ENCODE data around the gene WDR72. TPM values are rescaled to one million over a fixed set of nuclear protein-coding genes. Genes with fewer than 3 reads are reported as not detected.

The WDR72 gene
- total and polyA plus RNA-seq, 2 experiments from 2014 or later = 0.99 to 1.9 TPM

DNA sequence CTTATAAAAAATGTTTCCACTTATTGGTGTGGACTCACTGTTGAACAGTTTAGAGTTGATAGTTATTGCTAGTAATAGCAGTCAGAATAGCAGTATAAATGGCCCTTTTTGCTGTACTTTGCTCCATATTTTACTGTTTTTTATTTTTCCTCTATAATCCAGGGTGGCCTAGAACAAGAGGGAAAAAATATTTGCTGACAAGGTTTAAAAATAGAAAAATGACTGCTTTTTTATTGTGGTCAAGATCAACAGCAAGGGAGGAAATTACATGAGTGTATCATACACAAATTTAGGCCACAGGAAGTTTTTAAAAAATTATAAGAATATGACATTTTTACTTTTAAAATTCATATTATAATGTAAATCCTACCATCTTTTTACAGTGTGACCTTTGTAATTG, 269.1 kb downstream of the WDR72 start (continued):
- TF ChIP-seq, protein P1, sequence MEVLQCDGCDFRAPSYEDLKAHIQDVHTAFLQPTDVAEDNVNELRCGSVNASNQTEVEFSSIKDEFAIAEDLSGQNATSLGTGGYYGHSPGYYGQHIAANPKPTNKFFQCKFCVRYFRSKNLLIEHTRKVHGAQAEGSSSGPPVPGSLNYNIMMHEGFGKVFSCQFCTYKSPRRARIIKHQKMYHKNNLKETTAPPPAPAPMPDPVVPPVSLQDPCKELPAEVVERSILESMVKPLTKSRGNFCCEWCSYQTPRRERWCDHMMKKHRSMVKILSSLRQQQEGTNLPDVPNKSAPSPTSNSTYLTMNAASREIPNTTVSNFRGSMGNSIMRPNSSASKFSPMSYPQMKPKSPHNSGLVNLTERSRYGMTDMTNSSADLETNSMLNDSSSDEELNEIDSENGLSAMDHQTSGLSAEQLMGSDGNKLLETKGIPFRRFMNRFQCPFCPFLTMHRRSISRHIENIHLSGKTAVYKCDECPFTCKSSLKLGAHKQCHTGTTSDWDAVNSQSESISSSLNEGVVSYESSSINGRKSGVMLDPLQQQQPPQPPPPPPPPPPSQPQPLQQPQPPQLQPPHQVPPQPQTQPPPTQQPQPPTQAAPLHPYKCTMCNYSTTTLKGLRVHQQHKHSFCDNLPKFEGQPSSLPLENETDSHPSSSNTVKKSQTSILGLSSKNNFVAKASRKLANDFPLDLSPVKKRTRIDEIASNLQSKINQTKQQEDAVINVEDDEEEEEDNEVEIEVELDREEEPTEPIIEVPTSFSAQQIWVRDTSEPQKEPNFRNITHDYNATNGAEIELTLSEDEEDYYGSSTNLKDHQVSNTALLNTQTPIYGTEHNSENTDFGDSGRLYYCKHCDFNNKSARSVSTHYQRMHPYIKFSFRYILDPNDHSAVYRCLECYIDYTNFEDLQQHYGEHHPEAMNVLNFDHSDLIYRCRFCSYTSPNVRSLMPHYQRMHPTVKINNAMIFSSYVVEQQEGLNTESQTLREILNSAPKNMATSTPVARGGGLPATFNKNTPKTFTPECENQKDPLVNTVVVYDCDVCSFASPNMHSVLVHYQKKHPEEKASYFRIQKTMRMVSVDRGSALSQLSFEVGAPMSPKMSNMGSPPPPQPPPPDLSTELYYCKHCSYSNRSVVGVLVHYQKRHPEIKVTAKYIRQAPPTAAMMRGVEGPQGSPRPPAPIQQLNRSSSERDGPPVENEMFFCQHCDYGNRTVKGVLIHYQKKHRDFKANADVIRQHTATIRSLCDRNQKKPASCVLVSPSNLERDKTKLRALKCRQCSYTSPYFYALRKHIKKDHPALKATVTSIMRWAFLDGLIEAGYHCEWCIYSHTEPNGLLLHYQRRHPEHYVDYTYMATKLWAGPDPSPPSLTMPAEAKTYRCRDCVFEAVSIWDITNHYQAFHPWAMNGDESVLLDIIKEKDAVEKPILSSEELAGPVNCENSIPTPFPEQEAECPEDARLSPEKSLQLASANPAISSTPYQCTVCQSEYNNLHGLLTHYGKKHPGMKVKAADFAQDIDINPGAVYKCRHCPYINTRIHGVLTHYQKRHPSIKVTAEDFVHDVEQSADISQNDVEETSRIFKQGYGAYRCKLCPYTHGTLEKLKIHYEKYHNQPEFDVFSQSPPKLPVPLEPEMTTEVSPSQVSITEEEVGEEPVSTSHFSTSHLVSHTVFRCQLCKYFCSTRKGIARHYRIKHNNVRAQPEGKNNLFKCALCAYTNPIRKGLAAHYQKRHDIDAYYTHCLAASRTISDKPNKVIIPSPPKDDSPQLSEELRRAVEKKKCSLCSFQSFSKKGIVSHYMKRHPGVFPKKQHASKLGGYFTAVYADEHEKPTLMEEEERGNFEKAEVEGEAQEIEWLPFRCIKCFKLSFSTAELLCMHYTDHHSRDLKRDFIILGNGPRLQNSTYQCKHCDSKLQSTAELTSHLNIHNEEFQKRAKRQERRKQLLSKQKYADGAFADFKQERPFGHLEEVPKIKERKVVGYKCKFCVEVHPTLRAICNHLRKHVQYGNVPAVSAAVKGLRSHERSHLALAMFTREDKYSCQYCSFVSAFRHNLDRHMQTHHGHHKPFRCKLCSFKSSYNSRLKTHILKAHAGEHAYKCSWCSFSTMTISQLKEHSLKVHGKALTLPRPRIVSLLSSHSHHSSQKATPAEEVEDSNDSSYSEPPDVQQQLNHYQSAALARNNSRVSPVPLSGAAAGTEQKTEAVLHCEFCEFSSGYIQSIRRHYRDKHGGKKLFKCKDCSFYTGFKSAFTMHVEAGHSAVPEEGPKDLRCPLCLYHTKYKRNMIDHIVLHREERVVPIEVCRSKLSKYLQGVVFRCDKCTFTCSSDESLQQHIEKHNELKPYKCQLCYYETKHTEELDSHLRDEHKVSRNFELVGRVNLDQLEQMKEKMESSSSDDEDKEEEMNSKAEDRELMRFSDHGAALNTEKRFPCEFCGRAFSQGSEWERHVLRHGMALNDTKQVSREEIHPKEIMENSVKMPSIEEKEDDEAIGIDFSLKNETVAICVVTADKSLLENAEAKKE (CRISPR knock-in tag; IDR thresholded peaks at IDR 0.05) = no peak
- no peak for TF ChIP-seq CREB1 (CRISPR knock-in tag; IDR thresholded peaks at IDR 0.05; ENCODE audit: low read depth)
- no peak for TF ChIP-seq NANOG (IDR thresholded peaks at IDR 0.05; ENCODE audit: borderline replicate concordance)

DNA sequence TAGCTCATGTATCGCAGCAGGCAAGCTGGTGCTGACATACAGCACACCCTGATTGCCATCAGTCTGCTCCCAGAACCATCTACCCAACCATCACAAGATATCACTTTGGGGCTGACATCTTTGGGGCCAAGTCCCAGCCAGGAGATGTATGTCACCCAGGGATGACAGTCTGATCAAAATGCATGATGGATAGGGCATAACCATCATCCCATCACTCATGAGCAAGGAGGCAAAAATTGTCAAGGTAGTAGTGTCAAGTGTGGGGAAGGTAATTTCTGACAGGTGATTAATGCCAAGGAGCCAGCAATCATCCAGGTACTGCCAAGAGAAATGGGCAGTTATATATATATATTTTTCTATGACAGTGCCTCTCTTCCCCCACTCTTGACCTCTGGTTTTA, 277.4 kb downstream of the WDR72 start:
- no peaks in the 10 kb centered on the region for H3K9me3 Mint-ChIP-seq
- H3K4me1 ChIP-seq (ENCODE audit: insufficient read depth) = no peaks in the 10 kb centered on the region
- H3K4me3 Mint-ChIP-seq = no peak overlapping the region
- H3K36me3 Mint-ChIP-seq (ENCODE audit: low read depth) = no peaks in the 10 kb centered on the region
- no peak overlapping the region for H3K27ac Mint-ChIP-seq
- no peaks in the 10 kb centered on the region for H4K20me1 ChIP-seq (replicated peaks; ENCODE audit: insufficient read depth)
- H3K27me3 Mint-ChIP-seq (ENCODE audit: insufficient read depth, low read depth, poor library complexity) = no peaks in the 10 kb centered on the region
- no peak overlapping the region for H3K4me3 ChIP-seq
- H3K9me2 ChIP-seq (ENCODE audit: insufficient read depth) = no peaks in the 10 kb centered on the region
- DNase-seq (ENCODE audit: low spot score) = no peak
- ATAC-seq = no peak
- H3F3A ChIP-seq (replicated peaks; ENCODE audit: low read depth) = no peaks in the 10 kb centered on the region
- no peaks in the 10 kb centered on the region for H3K79me2 ChIP-seq (replicated peaks; ENCODE audit: insufficient read depth)
- no peak overlapping the region for H2AFZ ChIP-seq
- no peak overlapping the region for H3K27ac ChIP-seq (ENCODE audit: low read depth)
- no peaks in the 10 kb centered on the region for H3K4me1 Mint-ChIP-seq
- no peaks in the 10 kb centered on the region; the same call in 1 of the 2 replicates for H3K36me3 ChIP-seq (ENCODE audit: insufficient read depth)
- H3K27me3 ChIP-seq (ENCODE audit: insufficient read depth) = no peaks in the 10 kb centered on the region
- no peak overlapping the region for H3K4me2 ChIP-seq
- TF ChIP-seq POLR2AphosphoS5 (IDR thresholded peaks at IDR 0.05; ENCODE audit: low read depth) (no peak), EZH2 (IDR thresholded peaks at IDR 0.05; ENCODE audit: low read depth, unreplicated experiment) (no peak), STAT1 (IDR thresholded peaks at IDR 0.05; ENCODE audit: unreplicated experiment) (no peak), EZH2phosphoT487 (IDR thresholded peaks at IDR 0.05; ENCODE audit: unreplicated experiment) (no peak), ZNF114 (CRISPR knock-in tag; IDR thresholded peaks at IDR 0.05) (no peak), NANOG (IDR thresholded peaks at IDR 0.05; ENCODE audit: borderline replicate concordance) (no peak), CREB1 (CRISPR knock-in tag; IDR thresholded peaks at IDR 0.05; ENCODE audit: low read depth) (no peak)
- TF ChIP-seq, protein P2, sequence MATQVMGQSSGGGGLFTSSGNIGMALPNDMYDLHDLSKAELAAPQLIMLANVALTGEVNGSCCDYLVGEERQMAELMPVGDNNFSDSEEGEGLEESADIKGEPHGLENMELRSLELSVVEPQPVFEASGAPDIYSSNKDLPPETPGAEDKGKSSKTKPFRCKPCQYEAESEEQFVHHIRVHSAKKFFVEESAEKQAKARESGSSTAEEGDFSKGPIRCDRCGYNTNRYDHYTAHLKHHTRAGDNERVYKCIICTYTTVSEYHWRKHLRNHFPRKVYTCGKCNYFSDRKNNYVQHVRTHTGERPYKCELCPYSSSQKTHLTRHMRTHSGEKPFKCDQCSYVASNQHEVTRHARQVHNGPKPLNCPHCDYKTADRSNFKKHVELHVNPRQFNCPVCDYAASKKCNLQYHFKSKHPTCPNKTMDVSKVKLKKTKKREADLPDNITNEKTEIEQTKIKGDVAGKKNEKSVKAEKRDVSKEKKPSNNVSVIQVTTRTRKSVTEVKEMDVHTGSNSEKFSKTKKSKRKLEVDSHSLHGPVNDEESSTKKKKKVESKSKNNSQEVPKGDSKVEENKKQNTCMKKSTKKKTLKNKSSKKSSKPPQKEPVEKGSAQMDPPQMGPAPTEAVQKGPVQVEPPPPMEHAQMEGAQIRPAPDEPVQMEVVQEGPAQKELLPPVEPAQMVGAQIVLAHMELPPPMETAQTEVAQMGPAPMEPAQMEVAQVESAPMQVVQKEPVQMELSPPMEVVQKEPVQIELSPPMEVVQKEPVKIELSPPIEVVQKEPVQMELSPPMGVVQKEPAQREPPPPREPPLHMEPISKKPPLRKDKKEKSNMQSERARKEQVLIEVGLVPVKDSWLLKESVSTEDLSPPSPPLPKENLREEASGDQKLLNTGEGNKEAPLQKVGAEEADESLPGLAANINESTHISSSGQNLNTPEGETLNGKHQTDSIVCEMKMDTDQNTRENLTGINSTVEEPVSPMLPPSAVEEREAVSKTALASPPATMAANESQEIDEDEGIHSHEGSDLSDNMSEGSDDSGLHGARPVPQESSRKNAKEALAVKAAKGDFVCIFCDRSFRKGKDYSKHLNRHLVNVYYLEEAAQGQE (IDR thresholded peaks at IDR 0.05; ENCODE audit: unreplicated experiment) = no peak
- TF ChIP-seq, protein P3, sequence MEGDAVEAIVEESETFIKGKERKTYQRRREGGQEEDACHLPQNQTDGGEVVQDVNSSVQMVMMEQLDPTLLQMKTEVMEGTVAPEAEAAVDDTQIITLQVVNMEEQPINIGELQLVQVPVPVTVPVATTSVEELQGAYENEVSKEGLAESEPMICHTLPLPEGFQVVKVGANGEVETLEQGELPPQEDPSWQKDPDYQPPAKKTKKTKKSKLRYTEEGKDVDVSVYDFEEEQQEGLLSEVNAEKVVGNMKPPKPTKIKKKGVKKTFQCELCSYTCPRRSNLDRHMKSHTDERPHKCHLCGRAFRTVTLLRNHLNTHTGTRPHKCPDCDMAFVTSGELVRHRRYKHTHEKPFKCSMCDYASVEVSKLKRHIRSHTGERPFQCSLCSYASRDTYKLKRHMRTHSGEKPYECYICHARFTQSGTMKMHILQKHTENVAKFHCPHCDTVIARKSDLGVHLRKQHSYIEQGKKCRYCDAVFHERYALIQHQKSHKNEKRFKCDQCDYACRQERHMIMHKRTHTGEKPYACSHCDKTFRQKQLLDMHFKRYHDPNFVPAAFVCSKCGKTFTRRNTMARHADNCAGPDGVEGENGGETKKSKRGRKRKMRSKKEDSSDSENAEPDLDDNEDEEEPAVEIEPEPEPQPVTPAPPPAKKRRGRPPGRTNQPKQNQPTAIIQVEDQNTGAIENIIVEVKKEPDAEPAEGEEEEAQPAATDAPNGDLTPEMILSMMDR (conservative IDR thresholded peaks at IDR 0.05; ENCODE audit: low read depth in 2 of 2) = no peak
- TF ChIP-seq, protein P4, sequence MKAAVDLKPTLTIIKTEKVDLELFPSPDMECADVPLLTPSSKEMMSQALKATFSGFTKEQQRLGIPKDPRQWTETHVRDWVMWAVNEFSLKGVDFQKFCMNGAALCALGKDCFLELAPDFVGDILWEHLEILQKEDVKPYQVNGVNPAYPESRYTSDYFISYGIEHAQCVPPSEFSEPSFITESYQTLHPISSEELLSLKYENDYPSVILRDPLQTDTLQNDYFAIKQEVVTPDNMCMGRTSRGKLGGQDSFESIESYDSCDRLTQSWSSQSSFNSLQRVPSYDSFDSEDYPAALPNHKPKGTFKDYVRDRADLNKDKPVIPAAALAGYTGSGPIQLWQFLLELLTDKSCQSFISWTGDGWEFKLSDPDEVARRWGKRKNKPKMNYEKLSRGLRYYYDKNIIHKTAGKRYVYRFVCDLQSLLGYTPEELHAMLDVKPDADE (IDR thresholded peaks at IDR 0.05) = no peak

Measured in GM23338 (cell line).